Cardiac fibroblast (primary cell): ENCODE data around the gene LAMA2.

ENCODE experiments used
- DNase-seq, 2 donors: peaks; one replicate each; pipeline versions ENCODE4 v3.0.0 to v3.0.0-alpha.2; 2010; ENCODE audit warnings: low read depth in 2 of 2
- H3K4me3 ChIP-seq, 2 donors: replicated peaks in 1 of 2; 1 replicate in 1 of 2; 2 replicates in 1 of 2; pipeline ENCODE4 v1.5.1; 2011; ENCODE audit warnings: low read depth in 2 of 2, low read length in 2 of 2, mild to moderate bottlenecking in 2 of 2, moderate library complexity in 1 of 2
- CTCF ChIP-seq: IDR thresholded peaks from one replicate; pipeline ENCODE4 v1.5.1; 2011; ENCODE audit warnings: low read depth, mild to moderate bottlenecking, low read length, inconsistent platforms

The LAMA2 gene

GRCh38 chr6:129194306-129194941 lies 311.5 kb downstream of the LAMA2 start:
- no peak for TF ChIP-seq CTCF
- DNase-seq = no peak
- no peak overlapping the region for H3K4me3 ChIP-seq

GRCh38 chr6:129195161-129195560 lies 312.2 kb downstream of the LAMA2 start:
- TF ChIP-seq CTCF = no peak
- no peak overlapping the region for H3K4me3 ChIP-seq
- no peak for DNase-seq

- no peak overlapping the region for H3K4me3 ChIP-seq
- no peak for DNase-seq
- TF ChIP-seq CTCF = no peak
These were observed 312.7 kb downstream of the LAMA2 start for GRCh38 chr6:129195643-129196042.

GRCh38 chr6:129197154-129197553 lies 314.2 kb downstream of the LAMA2 start:
- no peak for TF ChIP-seq CTCF
- DNase-seq = no peak
- no peak overlapping the region for H3K4me3 ChIP-seq

GRCh38 chr6:129200151-129200550 lies 317.2 kb downstream of the LAMA2 start:
- DNase-seq = no peak
- no peak overlapping the region for H3K4me3 ChIP-seq
- no peak for TF ChIP-seq CTCF

GRCh38 chr6:129203190-129203900 lies 320.4 kb downstream of the LAMA2 start:
- no peak overlapping the region for H3K4me3 ChIP-seq
- DNase-seq = no peak

More at GRCh38 chr6:129203190-129203900, 320.4 kb downstream of the LAMA2 start:
- TF ChIP-seq CTCF = no peak
